GM19023 (cell line): ENCODE data around the gene RNF225.
"Not testable (repeated sequence)": the region's sequence is repeated elsewhere in the genome, so short reads cannot be mapped to it uniquely, and the experiment has no call there.

Source experiments
- ATAC-seq: cut with Tn5 transposase; IDR thresholded peaks from one replicate; pipeline ENCODE4 v1.9.1; 2021; ENCODE audit warnings: mild to moderate bottlenecking, moderate library complexity; ENCODE audit not compliant: unreplicated experiment

Gene RNF225

DNA sequence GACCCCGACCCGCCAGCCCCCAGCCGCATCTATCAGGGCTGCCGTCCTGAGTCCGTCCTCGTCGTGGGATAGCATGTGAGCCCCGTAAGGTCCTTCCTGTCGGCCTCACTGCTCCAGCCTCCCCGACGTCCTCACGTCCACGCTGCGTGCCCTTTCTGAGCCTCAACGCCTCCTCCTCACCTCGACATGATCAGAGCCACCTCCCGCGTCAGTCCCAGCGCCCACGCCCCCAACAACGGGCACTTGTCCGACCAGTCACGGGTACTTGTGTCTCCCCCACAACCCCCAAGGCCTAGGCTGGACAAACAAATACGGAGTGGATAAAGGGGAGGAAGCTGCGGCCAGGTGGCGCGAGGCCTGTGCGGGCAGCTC is 33.6 kb upstream of the RNF225 start:
- ATAC-seq, result peak; percentile 17

DNA sequence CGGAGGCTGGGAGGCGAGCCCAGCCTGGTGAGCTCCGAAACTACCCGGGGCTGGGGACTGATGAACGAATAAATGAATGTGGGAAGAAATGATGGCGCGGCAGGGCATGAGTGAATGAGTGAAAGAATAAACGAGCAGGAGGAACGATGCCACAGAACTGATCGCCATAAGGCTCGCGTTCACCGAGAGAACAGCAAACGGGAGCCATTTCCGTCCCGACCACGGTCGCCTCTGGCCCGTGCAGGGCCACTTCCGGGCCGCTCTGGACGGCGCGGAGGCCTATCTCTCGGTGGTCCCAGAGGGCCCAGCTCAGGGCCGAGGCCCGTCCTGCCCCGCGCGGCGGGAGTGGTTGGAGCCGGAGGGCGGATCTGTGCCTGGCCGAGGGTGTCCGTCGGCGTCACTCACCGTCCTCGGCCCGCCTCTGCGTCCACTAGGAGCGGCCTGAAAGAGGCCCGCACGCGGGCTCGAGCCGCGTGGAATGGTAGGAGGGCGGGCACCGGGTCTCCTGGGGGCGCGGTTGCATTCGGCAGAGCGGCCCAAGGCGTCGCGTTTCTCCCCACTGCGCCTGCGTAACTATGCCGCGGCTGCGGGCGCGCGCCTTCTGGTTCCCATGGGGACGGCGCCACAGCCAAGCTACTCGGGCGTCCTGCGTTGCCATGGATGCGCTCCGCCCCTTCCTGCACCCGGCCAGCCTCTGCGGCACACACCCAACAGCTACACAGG is 33.0 kb upstream of the RNF225 start, which contains the start of gene ZNF497:
TSS of gene ZNF497 (minus strand) at position 480 of the 723 bp plus-strand sequence. CDS start 5,116 bp downstream, outside the sequence.
- ATAC-seq, result peak; percentile 83

DNA sequence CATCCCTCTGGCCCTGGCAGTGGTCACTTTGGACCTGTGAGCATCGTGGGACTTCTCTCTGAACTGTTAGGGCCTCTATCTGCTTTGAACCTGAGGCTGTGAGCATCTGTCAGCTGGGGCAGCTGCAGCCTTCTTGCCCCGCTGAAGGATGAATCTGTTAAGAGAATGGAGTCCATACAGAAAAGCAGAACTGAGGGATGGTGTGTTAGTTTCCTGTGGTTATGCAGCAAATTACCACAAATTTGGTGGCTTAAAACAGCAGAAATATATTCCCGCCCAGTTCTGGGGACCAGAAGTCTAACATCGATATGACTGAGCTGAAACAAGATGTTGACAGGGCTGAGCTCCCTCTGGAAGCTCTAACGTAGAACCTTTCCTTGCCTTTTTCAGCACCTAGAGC is 31.3 kb upstream of the RNF225 start:
- no peak for ATAC-seq

DNA sequence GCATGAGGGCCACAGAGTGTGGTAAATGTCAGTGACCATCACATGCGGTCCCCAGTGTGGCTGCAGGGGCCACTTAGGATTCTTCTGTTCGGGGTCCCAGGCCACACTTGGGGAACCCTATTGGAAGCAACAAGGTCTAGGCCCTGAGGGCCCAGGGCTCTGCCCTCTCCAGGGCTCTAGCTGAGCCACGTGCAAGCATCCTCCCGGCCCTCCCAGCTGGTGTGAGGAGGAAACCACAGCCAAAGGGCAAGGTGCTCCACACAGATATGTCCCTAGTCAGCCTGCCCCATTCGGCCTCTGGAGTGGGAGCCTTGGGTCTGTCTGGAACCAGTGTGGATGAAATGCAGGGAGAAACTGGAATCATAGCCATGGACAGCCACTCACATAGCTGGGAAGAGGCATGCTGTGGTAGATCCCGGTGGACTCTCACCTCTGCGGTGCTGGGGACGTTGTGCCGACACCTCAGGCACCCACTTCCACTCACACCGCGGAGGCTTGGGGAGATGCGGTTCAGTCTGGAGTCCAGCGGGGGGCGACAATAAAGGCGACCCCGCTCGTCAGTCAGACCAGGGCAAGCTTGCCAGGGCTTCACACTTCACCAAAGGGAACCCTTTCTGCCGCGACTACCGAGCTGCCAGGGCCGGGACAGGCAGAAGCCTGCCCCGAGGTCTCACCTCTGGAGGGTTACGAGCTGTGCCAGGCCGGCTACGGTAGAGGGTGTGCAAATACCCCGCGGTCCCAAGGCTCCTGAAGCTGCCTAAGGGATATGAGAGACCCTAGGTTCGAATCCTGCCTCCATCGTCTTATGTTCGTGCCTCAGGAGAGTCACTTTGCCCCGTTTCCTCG is 28.6 kb upstream of the RNF225 start:
- no peak for ATAC-seq

DNA sequence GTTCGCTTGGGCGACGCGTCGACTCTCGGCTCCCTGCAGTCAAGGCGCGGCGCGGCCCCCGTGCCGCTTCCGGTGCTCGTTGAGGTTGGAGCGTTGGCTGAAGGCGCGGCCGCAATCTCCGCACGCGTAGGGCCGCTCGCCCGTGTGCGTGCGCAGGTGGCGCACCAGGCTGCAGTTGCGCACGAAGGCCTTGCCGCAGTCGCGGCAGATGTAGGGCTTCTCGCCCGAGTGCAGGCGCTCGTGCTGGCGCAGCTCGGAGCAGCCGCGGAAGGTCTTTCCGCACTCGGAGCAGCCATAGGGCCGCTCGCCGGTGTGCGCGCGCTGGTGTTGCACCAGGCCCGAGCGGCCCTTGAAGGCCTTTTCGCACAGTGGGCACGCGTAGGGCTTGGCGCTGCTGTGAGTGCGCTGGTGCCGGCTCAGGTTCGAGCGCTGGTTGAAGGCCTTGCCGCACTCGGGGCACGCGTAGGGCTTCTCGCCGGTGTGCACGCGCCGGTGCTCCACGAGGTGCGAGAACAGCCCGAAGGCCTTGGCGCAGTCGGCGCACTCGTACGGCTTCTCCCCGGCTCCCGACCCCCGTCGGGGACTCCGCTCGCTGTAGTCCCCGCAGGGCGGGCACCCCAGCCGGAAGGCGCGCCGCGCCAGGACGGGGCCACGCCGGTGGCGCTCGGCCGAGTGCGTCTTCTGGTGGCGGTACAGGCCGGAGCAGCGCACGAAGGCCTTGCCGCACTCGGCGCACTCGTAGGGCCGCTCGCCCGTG is 27.6 kb upstream of the RNF225 start:
- no peak for ATAC-seq

DNA sequence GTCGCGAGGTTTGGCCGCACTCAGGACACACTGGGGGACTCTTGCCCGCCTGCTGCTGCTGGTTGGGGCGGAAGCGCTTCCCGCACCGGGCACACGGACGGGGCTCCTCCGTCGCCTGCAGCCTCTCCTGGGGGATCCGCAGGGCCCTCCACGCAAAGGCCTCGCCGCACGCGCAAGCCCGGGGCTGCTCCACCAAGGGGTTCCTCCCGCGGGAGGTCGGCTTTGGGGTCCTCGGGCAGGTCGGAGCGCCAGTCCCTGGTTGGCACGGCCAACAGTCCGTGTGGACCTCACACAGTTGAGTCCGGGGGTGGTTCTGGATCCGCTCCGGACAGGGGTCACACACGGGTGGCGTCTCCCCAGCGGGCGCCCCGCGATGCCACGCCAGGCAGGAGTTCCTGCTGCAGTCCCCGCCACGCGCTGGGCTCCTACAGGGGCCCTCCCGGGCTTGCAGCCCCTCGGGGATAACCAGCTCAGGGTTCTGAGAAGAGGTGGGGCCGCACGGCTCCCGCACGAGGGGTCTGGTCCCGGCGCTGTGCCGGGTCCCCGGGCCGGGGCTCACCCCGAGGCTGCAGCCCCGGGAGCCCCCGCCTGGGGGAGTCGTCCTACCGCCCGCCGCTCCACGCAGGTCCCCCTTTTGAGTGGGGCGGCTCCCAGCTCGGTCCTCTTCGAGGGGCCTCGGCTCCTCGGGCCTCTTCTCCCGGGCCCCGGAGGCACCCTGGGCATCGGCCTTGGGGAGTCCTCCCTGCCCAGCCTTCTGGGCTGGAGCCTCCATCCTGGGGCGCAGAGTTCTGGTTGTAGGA is 26.7 kb upstream of the RNF225 start:
- ATAC-seq, result no peak

DNA sequence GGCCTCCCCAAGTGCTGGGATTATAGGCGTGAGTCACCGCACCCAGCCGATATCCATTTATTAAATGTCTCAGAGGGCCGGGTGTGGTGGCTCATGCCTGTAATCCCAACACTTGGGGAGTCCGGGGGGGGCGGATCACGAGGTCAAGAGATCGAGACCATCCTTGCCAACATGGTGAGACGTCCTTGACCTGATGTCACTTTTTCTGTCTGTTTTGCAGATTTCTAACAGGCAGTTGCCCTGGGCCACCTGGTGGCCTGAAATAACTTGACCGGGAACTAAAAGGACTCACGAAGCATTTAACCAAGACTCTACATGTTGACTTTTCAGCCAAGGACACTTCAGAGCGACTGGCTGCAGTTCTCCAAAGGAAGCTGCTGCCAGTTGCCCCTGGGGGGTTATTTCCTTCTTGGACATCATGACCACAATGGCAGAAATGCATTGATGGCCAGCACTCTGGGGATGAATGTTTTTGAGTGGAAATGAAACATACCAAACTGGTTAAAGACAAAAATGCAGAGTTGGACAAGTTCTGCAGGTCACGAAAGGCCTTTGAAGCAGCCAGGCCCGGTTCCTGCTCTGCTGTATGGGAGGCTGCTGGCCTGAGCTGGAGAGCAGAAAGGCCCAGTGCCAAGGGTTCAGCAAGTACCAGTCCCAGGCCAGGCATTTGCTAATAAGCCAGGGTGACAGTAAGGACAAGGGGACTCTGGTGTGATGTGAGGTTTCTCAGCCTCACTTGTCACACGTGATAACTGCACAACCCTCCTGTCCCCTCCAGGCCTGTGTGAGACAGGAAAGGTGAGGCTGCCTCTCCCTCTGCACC is 22.9 kb upstream of the RNF225 start:
- no peak for ATAC-seq

DNA sequence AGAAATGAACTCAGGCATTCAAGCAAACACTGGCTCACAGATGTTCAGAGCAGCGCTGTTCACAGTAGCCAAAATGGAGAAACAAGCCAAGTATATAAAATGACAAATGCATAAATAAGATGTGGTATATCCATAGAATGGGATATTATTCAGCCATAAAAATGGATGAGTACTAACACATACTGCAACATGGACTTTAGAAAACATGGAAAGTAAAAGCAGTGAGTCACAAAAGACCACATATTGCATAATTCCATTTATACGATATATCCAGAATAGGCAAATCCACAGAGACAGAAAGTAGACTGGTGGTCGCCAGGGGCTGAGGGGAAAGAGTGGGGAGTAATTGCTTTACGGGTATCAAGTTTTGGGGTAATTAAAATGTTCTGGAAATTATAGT is 21.3 kb upstream of the RNF225 start:
- no peak for ATAC-seq

DNA sequence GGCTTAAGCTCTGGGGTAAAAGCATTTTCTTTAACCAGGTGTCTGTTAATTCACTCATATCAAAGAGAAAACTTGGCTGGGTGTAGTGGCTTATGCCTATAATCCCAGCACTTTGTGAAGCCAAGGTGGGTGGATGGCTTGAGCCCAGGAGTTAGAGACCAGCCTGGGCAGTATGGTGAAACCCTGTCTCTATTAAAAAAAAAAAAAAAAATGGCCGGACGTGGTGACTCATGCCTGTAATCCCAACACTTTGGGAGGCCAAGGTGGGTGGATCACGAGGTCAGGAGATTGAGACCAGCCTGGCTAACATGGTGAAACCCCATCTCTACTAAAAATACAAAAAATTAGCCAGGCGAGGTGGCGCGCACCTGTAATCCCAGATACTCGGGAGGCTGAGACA is 18.7 kb upstream of the RNF225 start:
- not testable (repeated sequence) for ATAC-seq

DNA sequence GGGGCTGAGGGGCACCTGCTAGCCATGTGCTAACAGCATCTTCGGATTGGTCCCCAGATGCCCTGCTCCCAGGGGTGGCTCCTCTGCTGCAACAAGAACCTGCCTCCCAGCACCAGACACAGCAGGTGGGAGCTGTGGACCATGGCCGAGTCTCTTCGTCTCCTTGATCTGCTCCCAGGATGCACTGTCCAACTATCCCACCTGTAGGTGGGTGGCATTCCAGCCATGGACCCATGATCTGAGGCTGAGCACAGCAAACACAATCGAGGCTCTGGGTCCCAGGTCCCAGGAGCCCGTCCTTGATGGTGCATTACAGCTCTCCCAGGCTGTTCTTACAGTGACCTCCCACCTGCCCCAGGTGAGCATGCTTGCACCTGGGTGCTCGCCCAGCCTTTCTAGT is 16.2 kb upstream of the RNF225 start:
- no peak for ATAC-seq

DNA sequence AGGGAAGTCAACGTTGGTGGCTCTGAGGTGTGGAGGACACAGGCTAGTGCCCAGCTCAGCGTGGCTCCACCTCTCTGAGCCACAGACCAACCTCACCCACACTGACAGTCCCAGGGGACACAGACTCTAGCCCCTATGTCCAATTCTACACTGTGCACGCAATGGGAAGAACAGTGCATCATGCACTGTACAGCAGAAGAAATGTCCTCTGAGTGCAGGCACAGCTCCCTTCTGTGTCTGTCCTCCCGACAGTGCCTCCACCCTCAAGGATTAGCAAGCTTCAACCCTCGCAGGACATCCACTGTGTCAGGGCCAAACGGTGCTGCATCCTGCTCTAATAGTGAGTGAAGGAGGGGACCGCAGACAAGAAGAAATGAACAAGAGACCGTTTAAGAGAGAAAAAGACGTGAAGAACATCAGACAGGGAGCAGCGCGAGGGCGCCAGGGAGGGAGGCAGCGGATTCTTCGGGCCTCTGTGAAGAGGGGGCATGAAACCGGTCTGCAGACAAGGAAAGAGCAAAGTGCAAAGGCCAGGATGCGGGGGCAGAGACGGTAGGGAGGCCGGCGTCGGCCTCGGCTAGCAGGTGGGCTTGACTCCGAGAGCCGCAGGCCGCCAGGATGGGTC is 15.3 kb upstream of the RNF225 start:
- ATAC-seq, result peak; percentile 1

DNA sequence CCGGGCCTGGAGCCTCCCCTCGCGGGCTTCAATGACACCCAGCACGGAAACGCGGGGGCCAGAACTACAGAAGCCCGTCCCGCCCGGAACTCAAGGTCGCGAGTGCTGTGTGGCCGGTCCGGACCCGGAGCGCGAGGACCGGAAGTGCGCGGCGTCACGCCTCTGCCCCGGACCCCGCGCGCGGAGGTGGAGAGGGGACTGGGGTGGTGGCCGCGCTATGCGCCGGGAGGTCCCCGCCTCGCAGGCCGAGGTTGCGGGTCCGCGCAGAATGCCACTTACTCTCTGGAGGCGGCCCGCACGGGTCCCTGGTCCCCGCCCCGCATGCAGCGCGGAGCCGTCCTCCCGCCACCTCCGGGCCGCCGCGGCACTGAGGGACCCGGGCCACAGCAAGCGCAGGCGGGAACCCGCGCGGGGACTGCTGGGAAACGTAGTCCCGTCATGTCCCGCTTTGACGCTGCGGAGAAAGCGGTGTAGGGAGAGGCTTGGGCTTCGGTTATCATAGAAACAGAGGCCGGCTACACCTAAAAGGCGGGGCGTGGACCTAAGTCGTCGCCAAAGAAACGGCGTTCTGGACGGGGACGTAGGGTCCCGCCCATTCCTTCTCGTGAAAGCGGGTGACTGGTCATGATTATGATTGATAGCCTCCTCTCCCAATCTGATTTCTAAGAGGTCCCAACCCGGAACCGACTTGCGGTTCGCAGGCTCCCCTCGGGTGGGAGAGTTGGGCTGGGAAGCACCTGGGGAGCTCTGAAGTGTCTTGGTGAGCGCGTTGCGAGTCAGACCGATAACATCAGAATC is 14.6 kb upstream of the RNF225 start, which contains the start of gene ZNF837:
TSS of gene ZNF837 (minus strand) at position 369 of the 798 bp plus-strand sequence. CDS start 11,698 bp downstream, outside the sequence.
- peak; percentile 81 for ATAC-seq

DNA sequence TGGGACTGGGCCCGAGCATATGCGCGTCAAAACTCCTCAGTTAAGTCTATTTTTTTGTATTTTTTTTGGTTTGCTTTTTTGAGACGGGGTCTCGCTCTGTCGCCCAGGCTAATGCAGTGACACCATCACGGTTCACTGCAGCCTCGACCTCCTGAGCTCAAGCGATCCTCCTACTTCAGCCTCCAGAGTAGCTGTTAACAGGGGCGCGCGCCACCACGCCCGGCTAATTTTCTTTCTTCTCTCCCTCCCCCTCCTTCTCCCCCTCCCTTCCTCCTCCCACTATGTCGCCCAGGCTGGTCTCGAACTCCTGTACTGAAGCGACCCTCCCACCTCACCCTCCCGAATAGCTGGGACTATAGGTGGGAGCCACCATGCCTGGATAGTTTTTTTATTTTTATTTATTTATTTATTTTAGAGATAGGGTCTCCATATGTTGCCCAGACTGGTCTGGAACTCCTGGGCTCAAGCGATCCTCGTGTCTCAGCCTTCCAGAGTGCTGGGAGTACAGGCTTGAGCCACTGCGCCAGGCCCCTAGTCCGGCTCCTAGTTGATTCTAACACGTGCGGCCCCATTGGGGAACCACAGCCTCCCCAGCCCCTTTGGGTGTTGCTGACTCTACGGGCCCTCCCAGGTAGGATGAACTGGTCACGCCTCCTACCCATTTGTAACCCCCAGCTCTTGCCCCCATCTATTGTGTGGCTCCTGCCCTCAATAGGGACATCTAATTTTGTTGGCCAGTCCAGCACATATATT is 13.8 kb upstream of the RNF225 start:
- ATAC-seq, result no peak

DNA sequence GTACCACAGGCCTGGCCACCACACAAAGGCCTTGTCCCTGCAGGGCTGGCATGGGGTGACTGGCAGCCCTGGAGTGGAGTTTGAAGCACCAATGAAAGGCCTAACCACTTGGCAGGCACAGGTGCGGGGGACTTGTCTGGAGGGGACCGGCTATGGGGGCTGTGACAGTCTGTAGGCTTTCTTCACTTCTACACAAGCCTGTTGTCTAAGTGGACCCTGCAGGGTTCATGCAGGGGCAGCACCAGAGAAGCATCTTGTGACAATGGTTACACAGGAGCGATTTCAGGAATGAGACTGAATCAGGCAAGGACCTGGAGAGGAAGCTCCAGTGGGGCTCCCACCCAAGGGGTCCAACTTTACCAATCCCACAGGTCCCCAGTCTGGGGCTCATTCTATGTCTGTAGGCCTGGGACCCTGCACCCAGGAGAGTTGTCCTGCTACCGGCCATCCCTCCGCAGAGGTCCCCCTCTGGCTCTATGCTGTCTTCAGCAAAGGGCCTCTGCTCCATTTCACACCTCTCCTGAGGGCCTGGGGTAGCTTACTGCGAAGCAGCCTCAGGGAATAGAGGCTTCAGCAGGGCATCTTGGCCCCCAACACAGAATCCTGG is 12.4 kb upstream of the RNF225 start:
- ATAC-seq, result no peak

DNA sequence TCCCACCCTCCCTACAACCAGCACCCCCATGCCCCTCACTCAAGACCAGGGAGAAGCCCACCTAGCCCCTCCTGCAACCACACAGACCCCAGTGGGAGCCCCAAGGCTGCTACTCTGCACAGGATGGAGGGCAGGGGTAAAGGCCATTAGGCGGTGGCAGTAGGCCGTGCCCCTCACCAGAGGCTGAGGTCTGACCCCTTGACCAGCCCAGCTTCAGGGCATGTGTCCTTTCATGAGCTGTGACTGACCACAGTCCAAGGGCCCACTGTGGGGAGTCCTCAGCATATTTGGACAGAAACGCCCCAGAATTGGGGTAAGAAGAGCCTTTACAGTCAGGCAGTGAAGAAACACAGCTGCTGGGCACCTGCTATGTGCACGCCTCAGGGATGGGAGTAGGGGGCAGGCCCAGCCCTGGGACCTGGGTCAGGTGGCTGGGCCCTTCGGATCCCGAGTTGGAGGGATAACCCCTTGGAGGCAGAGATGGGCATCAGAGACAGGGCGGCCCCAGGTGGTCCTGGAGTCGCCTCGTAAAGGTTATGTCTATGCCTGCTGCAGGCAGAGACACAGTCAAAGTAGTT is 10.1 kb upstream of the RNF225 start:
- ATAC-seq, result no peak

DNA sequence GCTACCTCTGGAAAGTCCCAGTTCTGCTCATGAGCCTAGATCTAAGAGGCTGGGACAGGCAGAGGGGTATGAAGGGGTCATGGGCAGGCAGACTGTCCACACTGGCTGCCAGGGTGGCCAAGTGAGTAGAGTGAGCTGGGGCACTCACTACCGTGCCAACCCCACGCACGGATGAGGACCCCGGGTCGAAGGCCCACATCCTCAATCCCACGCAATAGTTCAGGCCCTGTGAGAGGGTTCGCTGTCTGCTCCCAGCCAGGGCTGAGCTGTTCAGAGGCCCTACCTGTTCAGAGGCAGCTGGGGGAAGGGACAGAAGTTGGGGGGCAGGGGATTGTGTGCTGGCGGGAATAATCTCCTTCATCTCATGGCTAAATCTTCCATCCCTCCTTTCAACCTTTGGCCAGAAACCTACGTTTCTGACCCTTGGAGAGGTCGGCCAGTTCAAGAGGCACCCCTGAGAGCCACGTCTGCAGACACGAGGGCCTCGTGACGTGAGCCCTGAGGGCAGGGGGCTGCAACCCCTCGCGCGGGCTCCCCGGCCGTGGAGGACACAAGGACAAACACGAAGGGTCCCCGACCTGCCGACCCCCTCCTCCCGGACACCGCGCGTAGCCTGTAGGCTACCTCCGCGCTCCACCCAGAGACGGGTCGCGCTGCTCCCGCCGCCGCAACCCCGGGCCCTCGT is 9.4 kb upstream of the RNF225 start:
- ATAC-seq, result peak; percentile 10
